SK-N-SH (cell line): ENCODE data around the gene DENND5A. TPM values are rescaled to one million over a fixed set of nuclear protein-coding genes. Genes with fewer than 3 reads are reported as not detected.
A peak's percentile ranks its signal among the peaks of the same experiment; 100 is the strongest.

ENCODE experiments used
- CTCF ChIA-PET: fragments of 300-600, 350-600 bp; formaldehyde crosslinking; extraction: SDS; loops from one replicate; lab custom pipeline; 2021; lab: Yijun Ruan, JAX
- POLR2A ChIA-PET: fragments of 350-600 bp; sonication (Branson Sonifier 250); formaldehyde crosslinking; extraction: SDS; loops from one replicate; lab custom pipeline; 2020; ENCODE audit warnings: antibody characterized with exemption, inconsistent platforms; lab: Yijun Ruan, JAX
- DNase-seq: peaks from one replicate; pipeline ENCODE4 v3.0.0; 2012
- H2AFZ ChIP-seq: fragments of 200-600 bp; sonication (generic); 2 replicates; pipeline ENCODE4 v1.8.1; 2016; ENCODE audit warnings: antibody characterized with exemption, mild to moderate bottlenecking, low read depth
- H3F3A ChIP-seq: fragments of 200-600 bp; sonication (generic); replicated peaks from 2 replicates; pipeline ENCODE3; 2016; ENCODE audit warnings: antibody characterized with exemption, mild to moderate bottlenecking; ENCODE audit not compliant: insufficient read depth
- H3K27ac ChIP-seq, 2 experiments: fragments of 200-500 bp in 1 of 2; fragments of 200-600 bp in 1 of 2; sonication (Bioruptor generic) in 1 of 2; sonication (generic), shearing (Covaris generic) in 1 of 2; 2 replicates each; pipeline versions ENCODE4 v1.5.1 to v1.6.1; 2014 to 2016; ENCODE audit warnings: low read depth in 2 of 2, inconsistent platforms in 1 of 2, low read length in 1 of 2, mild to moderate bottlenecking in 1 of 2, mixed read lengths in 1 of 2
- H3K27me3 ChIP-seq: fragments of 200-600 bp; sonication (generic), shearing (Covaris generic); 2 replicates; pipeline ENCODE4 v1.6.1; 2016; ENCODE audit warnings: mixed run types; ENCODE audit not compliant: insufficient read depth
- H3K36me3 ChIP-seq, 2 experiments: fragments of 200-500 bp in 1 of 2; fragments of 200-600 bp in 1 of 2; sonication (Bioruptor generic) in 1 of 2; sonication (generic) in 1 of 2; replicated peaks in 1 of 2; 2 replicates each; pipeline versions ENCODE3 to v1.5.1; 2014 to 2016; ENCODE audit warnings: low read length in 1 of 2, mild to moderate bottlenecking in 1 of 2; ENCODE audit not compliant: insufficient read depth in 2 of 2, control insufficient read depth in 1 of 2
- H3K4me1 ChIP-seq, 2 experiments: fragments of 200-500 bp in 1 of 2; fragments of 200-600 bp in 1 of 2; sonication (Bioruptor generic) in 1 of 2; sonication (generic), shearing (Covaris generic) in 1 of 2; 2 replicates each; pipeline versions ENCODE4 v1.5.1 to v1.6.1; 2014 to 2016; ENCODE audit warnings: low read depth in 1 of 2, low read length in 1 of 2, mixed run types in 1 of 2; ENCODE audit not compliant: insufficient read depth in 2 of 2, control insufficient read depth in 1 of 2
- H3K4me2 ChIP-seq: fragments of 200-600 bp; sonication (generic), shearing (Covaris generic); 2 replicates; pipeline ENCODE4 v1.6.1; 2017; ENCODE audit warnings: mixed run types
- H3K4me3 ChIP-seq, 2 experiments: fragments of 200-500 bp in 1 of 2; fragments of 200-600 bp in 1 of 2; sonication (Bioruptor generic) in 1 of 2; sonication (generic), shearing (Covaris generic) in 1 of 2; 2 replicates each; pipeline versions ENCODE4 v1.5.1 to v1.8.1; 2014 to 2016; ENCODE audit warnings: low read depth in 2 of 2, inconsistent platforms in 1 of 2, low read length in 1 of 2, mild to moderate bottlenecking in 1 of 2, mixed read lengths in 1 of 2, moderate library complexity in 1 of 2
- H3K79me2 ChIP-seq: fragments of 200-600 bp; sonication (generic); 2 replicates; pipeline ENCODE4 v1.8.1; 2017; ENCODE audit warnings: mild to moderate bottlenecking; ENCODE audit not compliant: insufficient read depth
- H3K9ac ChIP-seq: fragments of 200-600 bp; sonication (generic); 2 replicates; pipeline ENCODE4 v1.6.1; 2017; ENCODE audit warnings: mixed run types
- H3K9me2 ChIP-seq: fragments of 200-600 bp; sonication (generic); 2 replicates; pipeline ENCODE4 v1.6.1; 2017; ENCODE audit warnings: mixed run types
- H3K9me3 ChIP-seq: fragments of 200-600 bp; sonication (generic); 2 replicates; pipeline ENCODE4 v1.6.1; 2017; ENCODE audit warnings: mixed run types, mild to moderate bottlenecking, moderate library complexity
- H4K20me1 ChIP-seq: fragments of 200-600 bp; sonication (generic); 2 replicates; pipeline ENCODE4 v1.6.1; 2017; ENCODE audit warnings: mild to moderate bottlenecking, mixed run types; ENCODE audit not compliant: insufficient read depth
- CHD2 ChIP-seq: fragments of 150-350 bp; IDR thresholded peaks from 2 replicates; pipeline ENCODE4 v1.6.1; 2018; ENCODE audit warnings: low read length; ENCODE audit not compliant: partially characterized antibody
- ELF1 ChIP-seq: IDR thresholded peaks from 2 replicates; pipeline ENCODE4 v1.4.0; 2012
- EZH2phosphoT487 ChIP-seq: fragments of 200-600 bp; sonication (generic); IDR thresholded peaks from 2 replicates; pipeline ENCODE4 v1.6.1; 2017; ENCODE audit warnings: low read depth, mixed run types, mild to moderate bottlenecking, antibody characterized with exemption, moderate library complexity, borderline replicate concordance
- FOXJ3 ChIP-seq: sonication (generic); formaldehyde crosslinking; IDR thresholded peaks from 2 replicates; pipeline ENCODE4 v1.5.1; 2020; ENCODE audit warnings: mild to moderate bottlenecking, missing genetic modification reagents
- FOXM1 ChIP-seq: IDR thresholded peaks from 2 replicates; pipeline ENCODE4 v1.4.0; 2012; ENCODE audit warnings: low read depth, mild to moderate bottlenecking
- JUND ChIP-seq: IDR thresholded peaks from 2 replicates; pipeline ENCODE4 v1.4.0; 2012
- NFIC ChIP-seq: IDR thresholded peaks from 2 replicates; pipeline ENCODE4 v1.4.0; 2012; ENCODE audit warnings: borderline replicate concordance
- NRF1 ChIP-seq: IDR thresholded peaks from 2 replicates; pipeline ENCODE4 v1.6.1; 2012; ENCODE audit warnings: low read depth, mild to moderate bottlenecking, low read length
- POLR2AphosphoS5 ChIP-seq: IDR thresholded peaks from 2 replicates; pipeline ENCODE4 v1.6.1; 2012; ENCODE audit warnings: low read depth, low read length
- WGBS: methylation state at CpG from one replicate; pipeline ENCODE4 v1.1.6; 2017; ENCODE audit warnings: low lambda C conversion rate; 5-methylcytosine and 5-hydroxymethylcytosine counted together
- polyA plus RNA-seq, 3 experiments: library from polyadenylated mRNA; depleted of rRNA; stranded (reverse); fragments of >200 nt; gene quantifications; 2 replicates each; pipeline ENCODE4 v1.2.3, GENCODE V29; 2012
- TF ChIP-seq, protein P1 (sequence below): IDR thresholded peaks from 2 replicates; pipeline ENCODE4 v1.4.0; 2012; ENCODE audit warnings: low read depth, borderline replicate concordance
- TF ChIP-seq, protein P2 (sequence below): IDR thresholded peaks from 2 replicates; pipeline ENCODE4 v1.4.0; 2012; ENCODE audit warnings: low read depth
- TF ChIP-seq, protein P3 (sequence below): fragments of 200-600 bp; sonication (generic); IDR thresholded peaks from 2 replicates; pipeline ENCODE4 v1.6.1; 2017; ENCODE audit warnings: antibody characterized with exemption, mild to moderate bottlenecking, moderate library complexity
- TF ChIP-seq, protein P4 (sequence below): IDR thresholded peaks from 2 replicates; pipeline ENCODE4 v1.6.1; 2012; ENCODE audit warnings: mild to moderate bottlenecking, low read depth, low read length, moderate library complexity

DENND5A gene
- polyA plus RNA-seq, 1 of the 3 experiments (the other 2 are of a cell fraction): 110 TPM

DNA sequence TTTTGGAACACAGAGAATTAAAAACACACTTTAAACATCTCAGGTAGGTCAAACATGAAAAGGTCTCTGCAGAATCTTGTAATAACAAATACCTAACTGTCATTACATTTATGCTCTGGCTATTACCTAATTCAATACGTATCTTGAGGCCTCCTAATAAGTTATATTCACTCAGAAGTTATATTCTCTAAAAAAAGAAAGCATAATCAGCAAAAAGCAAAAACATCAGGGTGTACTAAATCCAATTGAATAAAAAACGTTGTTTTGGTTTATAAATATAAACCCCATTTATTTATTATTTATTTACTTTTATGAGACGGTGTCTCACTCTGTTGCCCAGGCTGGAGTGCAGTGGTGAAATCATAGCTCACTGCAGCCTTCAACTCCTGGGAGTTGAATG, 39.0 kb upstream of the DENND5A start:
- H3K4me3 ChIP-seq: no peak overlapping the region
- no peak overlapping the region for H2AFZ ChIP-seq
- no peaks in the 10 kb centered on the region for H3K27me3 ChIP-seq
- H3K79me2 ChIP-seq: peaks cover 99% of the 10 kb centered on the region
- no peaks in the 10 kb centered on the region; the same call in 1 of the 2 replicates for H4K20me1 ChIP-seq
- no peak overlapping the region for H3K4me2 ChIP-seq
- H3F3A ChIP-seq: peaks cover 9% of the 10 kb centered on the region
- TF ChIP-seq, protein P1, sequence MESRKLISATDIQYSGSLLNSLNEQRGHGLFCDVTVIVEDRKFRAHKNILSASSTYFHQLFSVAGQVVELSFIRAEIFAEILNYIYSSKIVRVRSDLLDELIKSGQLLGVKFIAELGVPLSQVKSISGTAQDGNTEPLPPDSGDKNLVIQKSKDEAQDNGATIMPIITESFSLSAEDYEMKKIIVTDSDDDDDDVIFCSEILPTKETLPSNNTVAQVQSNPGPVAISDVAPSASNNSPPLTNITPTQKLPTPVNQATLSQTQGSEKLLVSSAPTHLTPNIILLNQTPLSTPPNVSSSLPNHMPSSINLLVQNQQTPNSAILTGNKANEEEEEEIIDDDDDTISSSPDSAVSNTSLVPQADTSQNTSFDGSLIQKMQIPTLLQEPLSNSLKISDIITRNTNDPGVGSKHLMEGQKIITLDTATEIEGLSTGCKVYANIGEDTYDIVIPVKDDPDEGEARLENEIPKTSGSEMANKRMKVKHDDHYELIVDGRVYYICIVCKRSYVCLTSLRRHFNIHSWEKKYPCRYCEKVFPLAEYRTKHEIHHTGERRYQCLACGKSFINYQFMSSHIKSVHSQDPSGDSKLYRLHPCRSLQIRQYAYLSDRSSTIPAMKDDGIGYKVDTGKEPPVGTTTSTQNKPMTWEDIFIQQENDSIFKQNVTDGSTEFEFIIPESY: no peak
- TF ChIP-seq, protein P2, sequence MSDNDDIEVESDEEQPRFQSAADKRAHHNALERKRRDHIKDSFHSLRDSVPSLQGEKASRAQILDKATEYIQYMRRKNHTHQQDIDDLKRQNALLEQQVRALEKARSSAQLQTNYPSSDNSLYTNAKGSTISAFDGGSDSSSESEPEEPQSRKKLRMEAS: no peak
- TF ChIP-seq FOXJ3 (CRISPR knock-in tag): no peak
- TF ChIP-seq NFIC: no peak
- H3K27ac ChIP-seq: no peak overlapping the region
- no peaks in the 10 kb centered on the region for H3K9me2 ChIP-seq
- ChIA-PET CTCF (no interaction called here), POLR2A (no interaction called here)
- no peaks in the 10 kb centered on the region; a peak in 1 of 4 replicates for H3K4me1 ChIP-seq
- 86% methylated on average over 3 of the region's 3 CpGs for whole genome bisulfite sequencing
- no peak overlapping the region for H3K9ac ChIP-seq
- peaks cover 0 to 11% of the 10 kb centered on the region in 2 experiments for H3K36me3 ChIP-seq
- H3K9me3 ChIP-seq: no peaks in the 10 kb centered on the region
- no peak for DNase-seq

DNA sequence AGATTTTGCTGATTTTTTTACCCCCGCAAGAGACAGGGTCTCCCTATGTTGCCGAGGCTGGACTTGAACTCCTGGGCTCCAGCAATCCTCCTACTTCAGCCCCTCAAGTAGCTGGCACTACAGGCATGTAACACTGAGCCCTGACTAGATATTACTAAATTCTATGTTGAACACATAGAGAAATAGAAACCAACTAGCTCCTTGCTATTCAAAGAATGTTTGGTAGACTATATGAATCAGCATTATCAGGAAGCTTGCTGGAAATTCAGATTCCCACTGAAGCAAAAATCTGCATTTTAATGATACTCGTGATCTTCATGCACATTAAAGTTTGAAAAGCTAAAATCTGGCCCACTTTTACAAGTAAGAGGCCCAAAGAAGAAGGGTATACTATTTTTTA, 37.3 kb upstream of the DENND5A start:
- no peaks in the 10 kb centered on the region for H3K9me3 ChIP-seq
- no peak overlapping the region for H2AFZ ChIP-seq
- H3K36me3 ChIP-seq: peaks cover 0 to 19% of the 10 kb centered on the region in 2 experiments
- H3K27ac ChIP-seq: peak overlapping the region in 1 of 2 experiments; percentile 33; a peak in 2 of 4 replicates
- H3K4me3 ChIP-seq: no peak overlapping the region
- ChIA-PET POLR2A (no interaction called here), CTCF (no interaction called here)
- no peaks in the 10 kb centered on the region; a peak in 1 of 4 replicates for H3K4me1 ChIP-seq
- H3K79me2 ChIP-seq: peaks cover 98% of the 10 kb centered on the region
- H3K9me2 ChIP-seq: no peaks in the 10 kb centered on the region
- WGBS: 87% methylated on average over 3 of the region's 3 CpGs
- no peak overlapping the region for H3K9ac ChIP-seq
- H4K20me1 ChIP-seq: no peaks in the 10 kb centered on the region; the same call in 1 of the 2 replicates
- H3K4me2 ChIP-seq: no peak overlapping the region
- DNase-seq: no peak
- TF ChIP-seq, protein P3, sequence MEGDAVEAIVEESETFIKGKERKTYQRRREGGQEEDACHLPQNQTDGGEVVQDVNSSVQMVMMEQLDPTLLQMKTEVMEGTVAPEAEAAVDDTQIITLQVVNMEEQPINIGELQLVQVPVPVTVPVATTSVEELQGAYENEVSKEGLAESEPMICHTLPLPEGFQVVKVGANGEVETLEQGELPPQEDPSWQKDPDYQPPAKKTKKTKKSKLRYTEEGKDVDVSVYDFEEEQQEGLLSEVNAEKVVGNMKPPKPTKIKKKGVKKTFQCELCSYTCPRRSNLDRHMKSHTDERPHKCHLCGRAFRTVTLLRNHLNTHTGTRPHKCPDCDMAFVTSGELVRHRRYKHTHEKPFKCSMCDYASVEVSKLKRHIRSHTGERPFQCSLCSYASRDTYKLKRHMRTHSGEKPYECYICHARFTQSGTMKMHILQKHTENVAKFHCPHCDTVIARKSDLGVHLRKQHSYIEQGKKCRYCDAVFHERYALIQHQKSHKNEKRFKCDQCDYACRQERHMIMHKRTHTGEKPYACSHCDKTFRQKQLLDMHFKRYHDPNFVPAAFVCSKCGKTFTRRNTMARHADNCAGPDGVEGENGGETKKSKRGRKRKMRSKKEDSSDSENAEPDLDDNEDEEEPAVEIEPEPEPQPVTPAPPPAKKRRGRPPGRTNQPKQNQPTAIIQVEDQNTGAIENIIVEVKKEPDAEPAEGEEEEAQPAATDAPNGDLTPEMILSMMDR: no peak
- TF ChIP-seq, protein P4, sequence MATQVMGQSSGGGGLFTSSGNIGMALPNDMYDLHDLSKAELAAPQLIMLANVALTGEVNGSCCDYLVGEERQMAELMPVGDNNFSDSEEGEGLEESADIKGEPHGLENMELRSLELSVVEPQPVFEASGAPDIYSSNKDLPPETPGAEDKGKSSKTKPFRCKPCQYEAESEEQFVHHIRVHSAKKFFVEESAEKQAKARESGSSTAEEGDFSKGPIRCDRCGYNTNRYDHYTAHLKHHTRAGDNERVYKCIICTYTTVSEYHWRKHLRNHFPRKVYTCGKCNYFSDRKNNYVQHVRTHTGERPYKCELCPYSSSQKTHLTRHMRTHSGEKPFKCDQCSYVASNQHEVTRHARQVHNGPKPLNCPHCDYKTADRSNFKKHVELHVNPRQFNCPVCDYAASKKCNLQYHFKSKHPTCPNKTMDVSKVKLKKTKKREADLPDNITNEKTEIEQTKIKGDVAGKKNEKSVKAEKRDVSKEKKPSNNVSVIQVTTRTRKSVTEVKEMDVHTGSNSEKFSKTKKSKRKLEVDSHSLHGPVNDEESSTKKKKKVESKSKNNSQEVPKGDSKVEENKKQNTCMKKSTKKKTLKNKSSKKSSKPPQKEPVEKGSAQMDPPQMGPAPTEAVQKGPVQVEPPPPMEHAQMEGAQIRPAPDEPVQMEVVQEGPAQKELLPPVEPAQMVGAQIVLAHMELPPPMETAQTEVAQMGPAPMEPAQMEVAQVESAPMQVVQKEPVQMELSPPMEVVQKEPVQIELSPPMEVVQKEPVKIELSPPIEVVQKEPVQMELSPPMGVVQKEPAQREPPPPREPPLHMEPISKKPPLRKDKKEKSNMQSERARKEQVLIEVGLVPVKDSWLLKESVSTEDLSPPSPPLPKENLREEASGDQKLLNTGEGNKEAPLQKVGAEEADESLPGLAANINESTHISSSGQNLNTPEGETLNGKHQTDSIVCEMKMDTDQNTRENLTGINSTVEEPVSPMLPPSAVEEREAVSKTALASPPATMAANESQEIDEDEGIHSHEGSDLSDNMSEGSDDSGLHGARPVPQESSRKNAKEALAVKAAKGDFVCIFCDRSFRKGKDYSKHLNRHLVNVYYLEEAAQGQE: no peak
- no peak for TF ChIP-seq FOXM1
- TF ChIP-seq, protein P2: no peak
- no peak for TF ChIP-seq POLR2AphosphoS5
- TF ChIP-seq JUND: no peak
- TF ChIP-seq FOXJ3 (CRISPR knock-in tag): no peak
- TF ChIP-seq NRF1: no peak
- TF ChIP-seq NFIC: no peak
- TF ChIP-seq EZH2phosphoT487: no peak
- no peak for TF ChIP-seq CHD2
- no peak for TF ChIP-seq ELF1
- TF ChIP-seq, all 33 proteins: peak for 0
- H3F3A ChIP-seq: peaks cover 4% of the 10 kb centered on the region
- H3K27me3 ChIP-seq: no peaks in the 10 kb centered on the region
